ENCODE data around the gene LGR5. TPM values are rescaled to one million over a fixed set of nuclear protein-coding genes. Genes with fewer than 3 reads are reported as not detected.

The LGR5 gene
- total and polyA plus RNA-seq, 10 donors: 0.02 to 0.19 (median 0.02) TPM; not detected in 7

DNA sequence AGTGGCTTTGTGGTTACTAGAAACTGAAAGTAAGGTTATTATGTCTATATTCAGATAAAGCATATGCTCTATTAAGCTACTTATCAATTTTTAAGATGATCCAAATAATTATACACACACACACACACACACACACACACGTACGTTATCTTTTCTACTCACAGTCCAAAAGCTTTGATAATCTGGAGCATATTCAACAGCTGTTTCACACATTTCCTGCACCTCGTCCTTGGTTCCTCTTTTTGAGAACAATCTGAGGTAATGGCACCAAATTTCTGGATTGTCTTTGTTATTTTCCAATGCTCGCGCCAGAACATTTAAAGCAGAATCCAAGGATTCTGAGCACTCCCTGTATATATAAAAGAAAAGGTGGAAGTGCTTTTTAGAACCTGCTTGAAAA is 186.5 kb downstream of the LGR5 start:
- no peak for TF ChIP-seq POLR2AphosphoS5 (IDR thresholded peaks at IDR 0.05)
- no peak for TF ChIP-seq CTCF (IDR thresholded peaks at IDR 0.05 in 8 of 11, conservative IDR thresholded peaks at IDR 0.05 in 3 of 11)
- no peak for TF ChIP-seq POLR2A (IDR thresholded peaks at IDR 0.05)
- 20 to 37% (median 31%) methylated on average over 5 of the region's 5 CpGs for WGBS, 5 donors
- Histone ChIP-seq H3K4me3 (no peak overlapping the region), H3K27me3 (replicated peaks in 1 of 7) (no peaks in the 10 kb centered on the region), H3K9me3 (no peaks in the 10 kb centered on the region), H3K27ac (peak overlapping the region in 7 of 8 donors; percentile 5 to 66 (median 53)), H3K4me1 (peaks cover 3 to 23% (median 11%) of the 10 kb centered on the region in 6 donors), H3K36me3 (peaks cover 0 to 100% (median 87%) of the 10 kb centered on the region in 6 donors)
- DNase-seq: no peak
- intact Hi-C loops (cut with DNase I; ENCODE audit: low total_unique reads): no loop called here

GRCh38 chr12:71626768-71627167 is 187.2 kb downstream of the LGR5 start:
- intact Hi-C loops (cut with DNase I; ENCODE audit: low total_unique reads): no loop called here
- Histone ChIP-seq H3K36me3 (peaks cover under 1 to 100% (median 87%) of the 10 kb centered on the region in 6 donors), H3K9me3 (no peaks in the 10 kb centered on the region), H3K27me3 (replicated peaks in 1 of 7) (no peaks in the 10 kb centered on the region), H3K4me3 (no peak overlapping the region), H3K27ac (peak overlapping the region in 7 of 8 donors; percentile 5 to 66 (median 53)), H3K4me1 (peaks cover 3 to 23% (median 11%) of the 10 kb centered on the region in 6 donors)
- WGBS, 5 donors: 73 to 83% (median 76%) methylated on average over 3 of the region's 3 CpGs
- TF ChIP-seq POLR2A (IDR thresholded peaks at IDR 0.05): no peak
- TF ChIP-seq POLR2AphosphoS5 (IDR thresholded peaks at IDR 0.05): no peak
- no peak for TF ChIP-seq CTCF (IDR thresholded peaks at IDR 0.05 in 8 of 11, conservative IDR thresholded peaks at IDR 0.05 in 3 of 11)
- DNase-seq: no peak

DNA sequence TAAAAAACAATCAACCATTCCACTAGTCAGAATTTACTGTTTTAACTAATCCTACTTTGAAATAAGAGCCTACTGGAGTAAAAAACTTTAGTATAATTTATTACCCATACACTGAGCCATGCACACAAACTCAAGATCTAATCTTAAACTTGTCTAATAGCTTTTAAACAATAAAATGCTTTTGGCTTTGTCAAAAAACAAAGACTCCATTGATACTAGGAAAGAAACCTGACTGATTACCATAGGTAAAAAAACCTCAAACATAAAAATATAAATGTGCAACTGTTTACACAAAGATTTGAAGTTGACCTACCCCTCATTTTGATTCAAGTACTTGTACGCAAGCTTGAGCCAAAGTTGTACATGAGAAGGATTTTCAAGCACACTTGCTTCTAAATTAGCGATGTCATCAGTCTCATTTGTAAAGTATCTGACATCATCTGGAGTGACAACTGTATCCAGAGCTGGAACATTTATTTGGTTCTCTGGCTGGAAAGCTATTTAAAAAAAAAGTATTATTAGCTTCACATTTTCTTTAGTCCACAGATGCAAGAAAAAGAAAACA is 187.9 kb downstream of the LGR5 start:
- Histone ChIP-seq H3K4me3 (no peak overlapping the region), H3K27me3 (replicated peaks in 1 of 7) (no peaks in the 10 kb centered on the region), H3K27ac (no peak overlapping the region), H3K36me3 (peaks cover 4 to 100% (median 87%) of the 10 kb centered on the region in 6 donors), H3K4me1 (peaks cover 3 to 23% (median 11%) of the 10 kb centered on the region in 6 donors), H3K9me3 (no peaks in the 10 kb centered on the region)
- intact Hi-C loops (cut with DNase I; ENCODE audit: low total_unique reads): no loop called here
- 96 to 99% (median 98%) methylated on average over 2 of the region's 2 CpGs for WGBS, 5 donors
- no peak for TF ChIP-seq POLR2A (IDR thresholded peaks at IDR 0.05)
- TF ChIP-seq CTCF (IDR thresholded peaks at IDR 0.05 in 8 of 11, conservative IDR thresholded peaks at IDR 0.05 in 3 of 11): no peak
- no peak for TF ChIP-seq POLR2AphosphoS5 (IDR thresholded peaks at IDR 0.05)
- DNase-seq: no peak

Other genes starting within 250 kb of the LGR5 start
- 100 to 1,000 TPM in 3 of 7 donors, 10 to 100 TPM in 4; 65.7 to 139 (median 91.6) TPM for gene ZFC3H1, start 224.1 kb downstream of the LGR5 start, total RNA-seq
- 10 to 100 TPM; 21.4 to 26.2 (median 23.3) TPM for gene ZFC3H1, start 224.1 kb downstream of the LGR5 start, polyA plus RNA-seq
- 1 to 10 TPM; 3.8 to 8.8 (median 5.8) TPM for gene THAP2, start 224.5 kb downstream of the LGR5 start, total RNA-seq
- gene THAP2, start 224.5 kb downstream of the LGR5 start, polyA plus RNA-seq: 1 to 10 TPM; 3.1 to 5.0 (median 3.4) TPM
- 10 to 100 TPM; 26.8 to 42.4 (median 30.9) TPM for gene TMEM19, start 246.3 kb downstream of the LGR5 start, total RNA-seq
- 10 to 100 TPM; 15.0 to 24.3 (median 18.0) TPM for gene TMEM19, start 246.3 kb downstream of the LGR5 start, polyA plus RNA-seq

Measured in spleen (tissue), 11 donors.